GM18907 (cell line): Measurements from ENCODE around the gene TBC1D16.

Experiments used
- ATAC-seq: cut with Tn5 transposase; IDR thresholded peaks from one replicate; pipeline ENCODE4 v1.9.1; 2021; ENCODE audit warnings: mild to moderate bottlenecking, moderate library complexity; ENCODE audit not compliant: unreplicated experiment

The TBC1D16 gene

GRCh38 chr17:79952901-79953300 is 82.8 kb downstream of the TBC1D16 start:
- no peak for ATAC-seq

- ATAC-seq: no peak
Observed at GRCh38 chr17:79952265-79952877, 83.3 kb downstream of the TBC1D16 start.

- no peak for ATAC-seq
Observed at GRCh38 chr17:79951361-79952264, 84.1 kb downstream of the TBC1D16 start.

GRCh38 chr17:79950751-79951150 is 84.9 kb downstream of the TBC1D16 start:
- ATAC-seq: no peak

GRCh38 chr17:79950306-79950705 is 85.4 kb downstream of the TBC1D16 start:
- no peak for ATAC-seq

GRCh38 chr17:79949656-79950209 is 85.9 kb downstream of the TBC1D16 start:
- no peak for ATAC-seq

- ATAC-seq: no peak
Observed at GRCh38 chr17:79948945-79949655, 86.6 kb downstream of the TBC1D16 start.

- no peak for ATAC-seq
Observed at GRCh38 chr17:79948406-79948944, 87.2 kb downstream of the TBC1D16 start.

GRCh38 chr17:79947351-79948031 is 88.2 kb downstream of the TBC1D16 start:
- ATAC-seq: no peak

- ATAC-seq: no peak
Observed at GRCh38 chr17:79946352-79947231, 89.1 kb downstream of the TBC1D16 start.

- ATAC-seq: no peak
Observed at GRCh38 chr17:79945591-79946255, 89.9 kb downstream of the TBC1D16 start.

GRCh38 chr17:79944821-79945391 is 90.8 kb downstream of the TBC1D16 start:
- no peak for ATAC-seq

GRCh38 chr17:79944251-79944812 is 91.3 kb downstream of the TBC1D16 start:
- no peak for ATAC-seq

GRCh38 chr17:79943347-79944241 is 92.1 kb downstream of the TBC1D16 start:
- ATAC-seq: no peak

GRCh38 chr17:79942591-79943346 is 92.9 kb downstream of the TBC1D16 start:
- no peak for ATAC-seq

- ATAC-seq: no peak
Observed at GRCh38 chr17:79942011-79942405, 93.7 kb downstream of the TBC1D16 start.
